ENCODE results near the gene ANP32E.

The ANP32E gene

DNA sequence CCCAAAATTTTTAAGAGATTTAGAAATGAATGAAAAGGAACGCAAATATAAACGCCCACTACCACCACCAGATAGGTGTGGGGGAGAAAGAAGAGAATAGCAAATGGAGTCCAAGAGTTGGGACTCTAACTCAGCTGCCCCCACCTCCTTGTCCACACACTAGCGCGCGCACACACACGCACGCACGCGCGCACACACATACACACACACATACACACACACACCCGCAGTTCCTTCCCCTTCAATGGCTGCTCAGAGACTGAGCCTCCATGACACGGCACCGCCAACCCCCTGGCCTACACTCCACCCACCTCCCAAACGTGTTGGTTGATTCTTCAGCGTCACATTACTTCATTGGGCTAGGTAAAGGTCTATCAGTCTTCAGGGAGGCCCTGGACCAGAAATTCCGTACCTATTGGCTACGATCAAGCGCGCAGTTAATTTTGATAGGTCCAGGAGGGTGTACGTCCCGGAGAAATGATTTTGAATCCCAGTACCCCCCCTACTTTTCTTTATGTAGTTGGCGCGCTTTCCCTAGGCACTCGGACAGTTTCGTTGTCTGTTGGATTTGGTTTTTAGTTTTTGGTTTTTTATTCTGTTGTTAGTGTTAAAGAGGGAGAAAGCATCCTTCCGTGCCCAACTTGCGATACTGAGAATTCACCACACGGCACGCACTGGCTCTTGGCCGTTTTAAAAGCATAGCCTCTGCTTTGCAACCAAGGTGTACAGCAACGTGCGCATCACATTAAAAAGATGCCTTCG, at the start of gene ANP32E:
ANP32E (minus strand) TSS at position 261 of the 762 bp plus-strand sequence. CDS start 326 bp downstream, outside the sequence.
- DNase-seq (ENCODE audit: low spot score) = peak; percentile 94
- Mint-ChIP-seq H3K4me1 (ENCODE audit: low read depth) (peaks cover 17% of the 10 kb centered on the region), H3K27me3 (ENCODE audit: low read depth) (no peaks in the 10 kb centered on the region), H3K27ac (no peak within 1 kb of the TSS), H3K4me3 (peak within 1 kb of the TSS; percentile 86), H3K36me3 (ENCODE audit: low read depth) (peaks cover 6% of the 10 kb centered on the region), H3K9me3 (no peaks in the 10 kb centered on the region)

DNA sequence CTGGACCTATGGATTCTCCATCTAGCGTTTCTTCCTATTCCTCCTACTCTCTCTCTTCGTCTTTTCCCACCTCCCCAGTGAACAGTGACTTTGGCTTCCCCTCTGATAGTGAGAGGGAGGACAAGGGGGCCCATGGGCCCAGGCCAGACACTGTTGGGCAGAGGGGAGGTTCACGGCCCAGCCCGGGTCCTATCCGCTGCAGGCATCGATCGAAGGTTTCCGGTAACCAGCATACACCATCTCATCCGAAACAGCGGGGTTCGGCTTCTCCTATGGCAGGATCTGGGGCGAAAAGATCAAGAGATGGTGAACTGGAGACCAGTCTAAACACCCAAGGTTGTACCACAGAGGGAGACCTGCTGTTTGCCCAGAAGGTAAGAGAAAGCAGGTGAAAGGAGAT, 47.3 kb upstream of the ANP32E start:
- H3K27ac Mint-ChIP-seq = no peak overlapping the region
- peaks cover 28% of the 10 kb centered on the region for H3K4me1 Mint-ChIP-seq (ENCODE audit: low read depth)
- peak overlapping the region; percentile 52 for H3K4me3 Mint-ChIP-seq
- no peaks in the 10 kb centered on the region for H3K9me3 Mint-ChIP-seq
- no peak for DNase-seq (ENCODE audit: low spot score)
- peaks cover 14% of the 10 kb centered on the region for H3K27me3 Mint-ChIP-seq (ENCODE audit: low read depth)
- no peaks in the 10 kb centered on the region for H3K36me3 Mint-ChIP-seq (ENCODE audit: low read depth)

DNA sequence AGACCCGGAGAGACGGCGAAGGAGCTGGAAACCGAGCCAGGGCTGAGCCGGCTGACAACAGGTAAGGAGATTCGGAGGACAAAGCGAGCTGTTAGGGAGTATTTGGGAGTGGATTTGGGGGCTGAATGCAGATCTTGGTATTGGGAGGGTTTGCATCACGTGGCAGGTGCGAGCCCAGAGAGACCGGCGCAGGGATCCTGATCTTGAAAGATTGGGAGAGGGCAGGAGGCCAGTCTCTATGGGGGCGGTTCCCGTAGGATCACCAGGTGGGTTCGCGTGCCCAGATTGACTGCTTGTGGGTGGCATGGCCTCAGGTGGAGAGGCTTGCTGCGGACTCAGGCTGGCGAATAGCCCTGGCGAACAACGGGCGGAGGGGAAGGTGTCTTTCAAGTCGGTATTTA, 46.6 kb upstream of the ANP32E start:
- no peaks in the 10 kb centered on the region for H3K36me3 Mint-ChIP-seq (ENCODE audit: low read depth)
- peak overlapping the region; percentile 86 for H3K4me3 Mint-ChIP-seq
- no peak overlapping the region for H3K27ac Mint-ChIP-seq
- H3K4me1 Mint-ChIP-seq (ENCODE audit: low read depth) = peaks cover 28% of the 10 kb centered on the region
- no peaks in the 10 kb centered on the region for H3K9me3 Mint-ChIP-seq
- H3K27me3 Mint-ChIP-seq (ENCODE audit: low read depth) = peaks cover 14% of the 10 kb centered on the region
- DNase-seq (ENCODE audit: low spot score) = no peak

DNA sequence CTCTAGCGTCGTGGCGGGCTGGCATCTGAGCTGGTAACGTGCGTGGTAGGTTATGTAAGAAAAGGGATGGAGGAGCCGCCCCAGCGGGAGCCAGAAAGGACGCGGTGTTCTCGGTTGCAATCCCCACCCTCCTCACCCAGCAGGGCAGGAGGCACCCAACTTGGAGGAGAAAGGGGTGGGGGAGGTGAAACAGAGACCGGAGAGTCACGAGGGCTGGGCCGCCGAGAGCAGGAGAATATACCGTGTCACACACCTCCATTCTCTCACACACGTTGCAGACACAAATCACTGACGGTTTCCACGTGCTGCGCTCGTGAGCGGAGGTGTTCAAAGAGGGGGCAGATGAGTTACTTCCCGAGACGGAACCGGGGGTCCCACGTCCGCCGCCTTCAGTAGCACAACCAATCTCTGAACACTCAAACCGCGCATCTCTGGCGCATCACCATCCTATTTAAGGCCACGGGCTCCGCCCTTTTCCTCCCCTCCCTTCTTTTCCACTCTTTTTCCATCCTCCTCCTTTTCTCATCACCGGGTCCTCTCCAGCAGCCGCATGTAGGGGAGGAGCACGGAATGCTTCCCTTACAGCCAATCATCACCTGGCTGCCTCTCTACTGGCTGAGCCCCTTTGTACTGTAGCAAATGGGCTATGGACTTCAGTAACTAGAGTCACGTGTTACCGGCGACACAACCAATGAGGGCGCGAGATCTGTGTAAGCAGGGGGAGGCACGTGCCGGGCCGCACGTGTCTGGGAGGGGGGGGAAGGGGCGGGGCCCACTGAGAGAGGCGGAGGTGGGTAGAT, 46.0 kb upstream of the ANP32E start, which contains the start of gene CIART:
CIART (plus strand) TSS at position 797 of the 800 bp plus-strand sequence. CDS start 714 bp downstream, outside the sequence.
- Mint-ChIP-seq H3K36me3 (ENCODE audit: low read depth) (peaks cover under 1% of the 10 kb centered on the region), H3K4me1 (ENCODE audit: low read depth) (peaks cover 28% of the 10 kb centered on the region), H3K9me3 (no peaks in the 10 kb centered on the region), H3K4me3 (peak within 1 kb of the TSS; percentile 86), H3K27me3 (ENCODE audit: low read depth) (peaks cover 14% of the 10 kb centered on the region), H3K27ac (peak within 1 kb of the TSS; percentile 81)
- DNase-seq (ENCODE audit: low spot score) = peak; percentile 72

DNA sequence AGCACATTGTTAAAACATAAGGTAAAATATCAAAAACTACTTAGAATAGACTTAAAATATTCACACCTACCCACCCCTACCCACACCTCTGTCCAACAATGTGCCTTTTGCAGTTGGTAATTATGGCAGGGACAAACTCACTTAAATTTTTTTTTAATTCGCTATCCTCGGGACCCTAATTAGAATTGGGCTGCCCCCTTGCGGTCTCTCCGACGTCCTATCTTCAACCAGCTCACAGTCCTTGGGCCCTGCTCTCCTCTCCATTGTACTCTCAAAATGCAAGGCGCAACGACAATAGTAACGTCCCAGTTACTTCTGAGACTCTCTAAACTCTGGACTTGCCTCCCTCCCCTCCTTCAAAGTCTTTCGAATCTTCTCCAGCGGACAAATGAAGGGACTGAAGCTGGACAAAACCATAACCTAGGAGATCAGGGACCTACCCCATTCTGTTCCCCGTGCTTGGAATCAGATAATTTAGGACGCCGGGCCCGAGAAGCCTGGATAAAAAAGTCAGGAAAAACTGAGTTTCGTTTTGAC, 45.4 kb upstream of the ANP32E start:
- H3K9me3 Mint-ChIP-seq = no peaks in the 10 kb centered on the region
- H3K27me3 Mint-ChIP-seq (ENCODE audit: low read depth) = peaks cover 14% of the 10 kb centered on the region
- peak overlapping the region; percentile 81 for H3K27ac Mint-ChIP-seq
- H3K36me3 Mint-ChIP-seq (ENCODE audit: low read depth) = peaks cover 1% of the 10 kb centered on the region
- H3K4me1 Mint-ChIP-seq (ENCODE audit: low read depth) = peaks cover 28% of the 10 kb centered on the region
- DNase-seq (ENCODE audit: low spot score) = peak; percentile 35
- H3K4me3 Mint-ChIP-seq = peak overlapping the region; percentile 86

DNA sequence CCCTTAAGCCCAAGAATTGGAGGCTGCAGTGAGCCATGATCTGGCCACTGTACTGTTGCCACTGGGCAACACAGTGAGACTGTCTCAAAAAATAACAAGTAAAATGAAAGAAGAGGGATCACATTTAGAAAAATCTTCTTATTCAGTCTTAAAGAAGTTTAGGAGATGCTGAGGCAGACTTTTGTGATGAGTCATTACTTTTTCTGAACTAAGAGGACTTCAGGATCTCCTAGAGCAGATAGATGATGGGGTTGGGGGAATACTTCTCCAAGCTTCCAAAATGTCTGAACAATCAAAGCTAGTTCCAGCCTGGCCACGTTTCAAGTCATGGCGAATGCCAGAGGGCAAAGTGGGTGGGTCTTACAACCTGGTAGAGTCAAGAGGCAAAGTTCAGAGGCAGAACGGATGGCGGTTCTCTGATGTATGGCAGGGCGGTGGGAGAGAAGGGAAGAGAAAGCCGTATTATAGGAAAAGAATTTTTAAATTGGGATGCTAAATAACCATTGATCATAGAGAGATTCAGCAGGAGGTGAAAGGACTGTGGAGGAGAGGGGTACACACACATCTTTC, 44.3 kb upstream of the ANP32E start:
- H3K27ac Mint-ChIP-seq = no peak overlapping the region
- H3K36me3 Mint-ChIP-seq (ENCODE audit: low read depth) = peaks cover 1% of the 10 kb centered on the region
- H3K27me3 Mint-ChIP-seq (ENCODE audit: low read depth) = peaks cover 14% of the 10 kb centered on the region
- no peaks in the 10 kb centered on the region for H3K9me3 Mint-ChIP-seq
- peaks cover 28% of the 10 kb centered on the region for H3K4me1 Mint-ChIP-seq (ENCODE audit: low read depth)
- H3K4me3 Mint-ChIP-seq = peak overlapping the region; percentile 57
- DNase-seq (ENCODE audit: low spot score) = no peak

DNA sequence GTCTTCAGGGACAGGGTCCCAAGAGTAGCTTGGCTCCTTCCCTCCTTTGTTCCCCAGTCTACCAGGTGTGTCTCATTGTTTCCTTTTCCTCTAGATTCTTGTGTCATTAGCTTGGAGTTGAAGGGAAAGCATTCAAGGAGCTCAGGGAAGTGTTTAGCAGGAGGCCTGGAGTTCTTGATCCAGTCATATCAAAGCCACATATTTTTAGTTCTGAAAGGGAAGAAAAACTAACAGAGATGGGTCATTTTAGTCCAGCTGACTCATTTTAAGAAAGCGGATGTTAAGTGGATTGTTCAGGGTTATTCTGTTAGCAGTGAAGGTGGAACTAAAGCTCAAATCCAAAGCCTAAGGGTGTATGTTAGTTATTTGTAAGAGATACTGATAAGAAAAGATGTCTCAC, 37.4 kb upstream of the ANP32E start:
- peaks cover 8% of the 10 kb centered on the region for H3K36me3 Mint-ChIP-seq (ENCODE audit: low read depth)
- H3K27me3 Mint-ChIP-seq (ENCODE audit: low read depth) = peaks cover 2% of the 10 kb centered on the region
- no peaks in the 10 kb centered on the region for H3K9me3 Mint-ChIP-seq
- H3K27ac Mint-ChIP-seq = no peak overlapping the region
- DNase-seq (ENCODE audit: low spot score) = no peak
- H3K4me1 Mint-ChIP-seq (ENCODE audit: low read depth) = peaks cover 5% of the 10 kb centered on the region
- no peak overlapping the region for H3K4me3 Mint-ChIP-seq

DNA sequence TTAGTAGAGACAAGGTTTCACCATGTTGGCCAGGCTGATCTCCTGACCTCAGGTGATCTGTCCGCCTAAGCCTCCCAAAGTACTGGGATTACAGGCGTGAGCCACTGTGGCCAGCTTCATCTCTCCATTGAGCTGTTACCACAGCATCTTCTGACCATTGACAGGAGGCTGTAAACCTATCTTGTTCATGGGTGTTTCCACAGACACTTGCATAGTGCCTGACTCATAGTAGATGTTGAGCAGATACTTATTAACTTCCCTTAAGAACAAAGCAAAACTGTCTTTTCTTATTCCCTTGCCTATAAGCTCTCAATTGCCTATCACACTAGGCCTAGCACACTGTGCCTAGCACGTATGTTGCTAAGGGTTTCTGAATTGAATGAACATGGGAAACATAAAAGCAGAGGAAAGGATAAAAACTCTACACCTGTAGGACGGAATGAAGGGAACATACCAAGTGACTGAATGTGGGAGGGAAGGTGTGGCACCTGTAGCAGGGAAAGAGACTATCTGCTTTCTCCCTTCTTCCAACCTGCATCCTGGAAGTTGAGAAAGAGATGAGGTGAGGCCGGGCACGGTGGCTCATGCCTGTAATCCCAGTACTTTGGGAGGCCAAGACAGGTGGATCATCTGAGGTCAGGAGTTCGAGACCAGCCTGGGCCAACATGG, 35.5 kb upstream of the ANP32E start:
- Mint-ChIP-seq H3K4me3 (no peak overlapping the region), H3K27ac (no peak overlapping the region), H3K9me3 (no peaks in the 10 kb centered on the region), H3K4me1 (ENCODE audit: low read depth) (peaks cover 16% of the 10 kb centered on the region), H3K36me3 (ENCODE audit: low read depth) (peaks cover 22% of the 10 kb centered on the region), H3K27me3 (ENCODE audit: low read depth) (peaks cover 2% of the 10 kb centered on the region)
- DNase-seq (ENCODE audit: low spot score) = no peak

DNA sequence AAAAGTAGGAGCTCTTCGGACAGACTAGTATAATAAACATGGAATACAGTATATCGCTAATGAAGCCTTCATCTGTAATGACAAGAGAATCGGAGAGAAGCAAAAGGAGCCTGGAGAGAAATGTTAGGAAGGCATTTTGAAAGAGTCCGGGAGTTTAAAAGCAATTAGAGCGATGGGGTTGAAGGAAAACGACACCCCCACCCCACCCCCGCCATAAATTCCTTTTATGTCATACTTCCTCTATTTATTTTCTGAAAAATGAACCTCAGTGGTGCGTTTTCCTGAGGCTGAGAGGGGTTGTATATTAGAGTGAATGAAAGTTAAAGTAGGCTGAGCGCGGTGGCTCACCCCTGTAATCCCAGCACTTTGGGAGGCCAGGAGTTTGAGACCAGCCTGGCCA, 33.5 kb upstream of the ANP32E start:
- peak overlapping the region; percentile 90 for H3K4me3 Mint-ChIP-seq
- no peaks in the 10 kb centered on the region for H3K9me3 Mint-ChIP-seq
- DNase-seq (ENCODE audit: low spot score) = no peak
- peaks cover 16% of the 10 kb centered on the region for H3K4me1 Mint-ChIP-seq (ENCODE audit: low read depth)
- H3K27ac Mint-ChIP-seq = peak overlapping the region; percentile 95
- H3K27me3 Mint-ChIP-seq (ENCODE audit: low read depth) = peaks cover 2% of the 10 kb centered on the region
- peaks cover 37% of the 10 kb centered on the region for H3K36me3 Mint-ChIP-seq (ENCODE audit: low read depth)

DNA sequence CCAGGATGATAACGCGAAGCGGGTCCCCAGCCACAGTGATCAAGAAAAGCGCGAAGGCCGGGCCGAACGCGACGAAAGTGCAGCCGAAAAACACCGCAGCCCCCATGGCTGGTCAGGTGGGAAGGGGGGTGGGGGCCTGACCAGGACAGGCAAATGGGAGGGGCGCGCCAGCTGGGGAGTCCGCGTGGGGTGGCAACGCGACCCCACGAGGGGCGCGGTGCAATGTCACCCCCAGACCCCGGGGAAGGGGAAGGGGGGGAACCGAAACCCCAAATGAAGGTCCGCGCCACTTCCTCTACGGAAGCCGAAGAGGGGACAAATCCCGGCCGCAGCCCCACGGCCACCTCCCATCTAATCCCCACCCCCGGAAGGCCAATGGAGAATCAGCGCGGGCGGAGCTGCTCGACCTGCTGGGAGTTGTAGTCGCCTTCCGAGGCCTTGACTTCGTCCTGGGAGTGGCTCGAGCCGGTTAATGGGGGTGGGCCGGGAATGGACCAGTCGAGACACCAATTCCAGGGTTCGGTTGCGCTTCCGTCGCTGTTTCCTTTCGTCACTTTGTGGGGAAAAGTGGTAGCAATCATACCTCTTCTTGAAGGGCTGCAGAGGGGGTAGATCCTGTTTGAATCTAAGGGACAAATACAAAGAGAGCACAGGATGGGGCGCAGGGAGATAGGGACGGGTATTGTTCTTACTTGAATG, 32.9 kb upstream of the ANP32E start, which contains the start of gene APH1A:
APH1A (minus strand) TSS at position 312 of the 699 bp plus-strand sequence; CDS start at position 106, 206 bp downstream.
- peak within 1 kb of the TSS; percentile 95 for H3K27ac Mint-ChIP-seq
- peak; percentile 94 for DNase-seq (ENCODE audit: low spot score)
- peaks cover 2% of the 10 kb centered on the region for H3K27me3 Mint-ChIP-seq (ENCODE audit: low read depth)
- peaks cover 38% of the 10 kb centered on the region for H3K36me3 Mint-ChIP-seq (ENCODE audit: low read depth)
- peaks cover 16% of the 10 kb centered on the region for H3K4me1 Mint-ChIP-seq (ENCODE audit: low read depth)
- peak within 1 kb of the TSS; percentile 90 for H3K4me3 Mint-ChIP-seq
- H3K9me3 Mint-ChIP-seq = no peaks in the 10 kb centered on the region

DNA sequence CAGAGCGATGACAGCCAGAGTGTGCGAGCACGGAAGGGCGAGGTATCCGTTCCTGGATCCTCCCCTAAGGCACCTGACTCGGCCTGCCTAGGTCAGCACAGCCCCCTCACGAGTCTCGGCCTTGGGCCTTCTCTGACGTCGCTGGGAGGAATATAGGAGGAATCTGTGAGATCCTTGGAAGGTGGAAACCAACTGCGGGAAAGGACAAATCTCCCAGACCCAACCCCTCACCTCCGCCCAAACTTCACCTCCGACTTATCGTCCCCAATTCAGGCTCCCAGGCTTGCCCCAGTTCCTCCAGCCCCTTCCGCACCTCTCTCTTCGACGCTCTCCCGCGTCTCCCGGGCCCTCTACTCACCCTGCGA, 32.4 kb upstream of the ANP32E start:
- peak overlapping the region; percentile 90 for H3K4me3 Mint-ChIP-seq
- peaks cover 36% of the 10 kb centered on the region for H3K36me3 Mint-ChIP-seq (ENCODE audit: low read depth)
- DNase-seq (ENCODE audit: low spot score) = peak; percentile 25
- H3K27ac Mint-ChIP-seq = peak overlapping the region; percentile 95
- H3K27me3 Mint-ChIP-seq (ENCODE audit: low read depth) = peaks cover 2% of the 10 kb centered on the region
- no peaks in the 10 kb centered on the region for H3K9me3 Mint-ChIP-seq
- peaks cover 16% of the 10 kb centered on the region for H3K4me1 Mint-ChIP-seq (ENCODE audit: low read depth)

DNA sequence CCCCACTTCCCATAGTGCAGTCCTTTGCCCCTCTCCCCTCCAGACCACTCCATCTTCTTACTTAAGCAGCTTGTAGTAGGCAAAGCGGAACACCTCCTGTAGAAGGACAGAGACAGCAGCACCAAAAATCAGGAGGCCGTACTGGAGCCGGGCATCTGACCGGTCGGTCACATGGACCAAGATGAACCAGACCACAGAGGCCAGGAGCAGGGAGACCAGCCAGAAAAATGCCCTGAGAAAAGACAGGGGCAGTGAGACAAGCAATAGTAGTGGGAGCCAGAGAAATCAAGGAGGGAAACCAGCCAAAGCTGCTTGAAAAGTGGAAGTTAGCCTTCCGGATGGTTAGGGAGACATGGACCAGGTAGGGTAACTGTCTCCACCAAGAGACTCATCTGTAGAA, 32.0 kb upstream of the ANP32E start:
- peaks cover 36% of the 10 kb centered on the region for H3K36me3 Mint-ChIP-seq (ENCODE audit: low read depth)
- peaks cover 16% of the 10 kb centered on the region for H3K4me1 Mint-ChIP-seq (ENCODE audit: low read depth)
- H3K27ac Mint-ChIP-seq = peak overlapping the region; percentile 95
- peaks cover 2% of the 10 kb centered on the region for H3K27me3 Mint-ChIP-seq (ENCODE audit: low read depth)
- H3K9me3 Mint-ChIP-seq = no peaks in the 10 kb centered on the region
- peak overlapping the region; percentile 90 for H3K4me3 Mint-ChIP-seq
- no peak for DNase-seq (ENCODE audit: low spot score)

DNA sequence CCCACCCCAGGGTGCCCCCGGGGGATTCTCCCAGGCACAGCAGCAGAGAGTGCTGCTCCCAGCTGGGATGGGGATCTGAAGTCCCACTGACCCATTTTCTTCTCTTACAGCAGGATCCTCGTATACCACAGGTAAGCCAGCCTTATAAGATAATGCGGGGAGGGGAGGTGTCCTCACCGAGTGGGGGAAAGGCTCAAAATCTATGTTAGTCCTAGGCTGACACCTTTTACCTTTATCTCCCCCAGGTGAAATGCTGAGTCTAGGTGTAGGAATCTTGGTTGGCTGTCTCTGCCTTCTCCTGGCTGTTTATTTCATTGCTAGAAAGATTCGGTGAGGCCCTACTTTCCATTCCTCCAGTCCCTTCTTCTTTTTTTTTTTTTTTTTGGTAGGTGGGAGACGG, 27.6 kb upstream of the ANP32E start:
- Mint-ChIP-seq H3K36me3 (ENCODE audit: low read depth) (peaks cover 34% of the 10 kb centered on the region), H3K9me3 (no peaks in the 10 kb centered on the region), H3K27ac (no peak overlapping the region), H3K4me3 (no peak overlapping the region), H3K27me3 (ENCODE audit: low read depth) (peaks cover 23% of the 10 kb centered on the region), H3K4me1 (ENCODE audit: low read depth) (peaks cover 12% of the 10 kb centered on the region)
- DNase-seq (ENCODE audit: low spot score) = no peak

All from T-helper 2 cell treated with Interferon-gamma antibody and Interleukin-4, amounts not matched to agents 5 μg/mL and 100 μg/mL, for 36 hours (primary cell).